Measurements from ENCODE around the gene EXOG. TPM values are rescaled to one million over a fixed set of nuclear protein-coding genes. Genes with fewer than 3 reads are reported as not detected.

EXOG gene
- polyA plus RNA-seq, 1 donor from 2014 or later, result 45.6 TPM

DNA sequence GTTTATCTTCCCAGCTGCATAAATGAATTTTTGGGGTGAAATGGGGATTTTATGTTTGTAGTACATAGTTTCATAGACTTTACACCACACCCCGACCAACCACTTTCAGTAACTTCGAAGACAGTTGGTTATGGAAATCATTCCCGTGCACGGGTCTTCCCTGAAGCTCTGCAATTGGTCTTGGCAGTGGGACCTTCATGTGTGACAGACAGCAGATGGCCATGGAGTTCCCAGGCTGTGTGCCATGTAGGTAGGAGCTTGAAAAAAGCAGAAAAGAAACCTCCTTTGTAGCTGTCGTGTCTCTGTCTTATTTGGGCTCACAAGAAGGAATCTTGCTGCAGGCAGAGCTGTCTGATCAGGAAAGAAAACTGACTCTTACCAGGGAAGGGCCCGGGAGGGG, 25.9 kb downstream of the EXOG start:
- Histone ChIP-seq H3K27ac (ENCODE audit: low read length) (no peak overlapping the region), H3K4me2 (ENCODE audit: low read length) (no peak overlapping the region), H3K9me3 (ENCODE audit: low read length) (no peaks in the 10 kb centered on the region), H3K36me3 (ENCODE audit: insufficient read depth, low read length) (peaks cover 16% of the 10 kb centered on the region), H3K27me3 (ENCODE audit: insufficient read depth, low read depth, low read length) (no peaks in the 10 kb centered on the region), H3K79me2 (replicated peaks; ENCODE audit: insufficient read depth, low read length) (no peaks in the 10 kb centered on the region), H2AFZ (ENCODE audit: low read depth, low read length) (no peak overlapping the region), H3F3A (ENCODE audit: insufficient read depth, low read length, poor library complexity, severe bottlenecking) (no peaks in the 10 kb centered on the region), H4K20me1 (ENCODE audit: insufficient read depth) (no peaks in the 10 kb centered on the region), H3K9me2 (ENCODE audit: insufficient read depth, low read length) (no peaks in the 10 kb centered on the region), H3K4me3 (ENCODE audit: low read length) (no peak overlapping the region), H3K9ac (ENCODE audit: low read length) (no peak overlapping the region)
- TF ChIP-seq, protein P1, sequence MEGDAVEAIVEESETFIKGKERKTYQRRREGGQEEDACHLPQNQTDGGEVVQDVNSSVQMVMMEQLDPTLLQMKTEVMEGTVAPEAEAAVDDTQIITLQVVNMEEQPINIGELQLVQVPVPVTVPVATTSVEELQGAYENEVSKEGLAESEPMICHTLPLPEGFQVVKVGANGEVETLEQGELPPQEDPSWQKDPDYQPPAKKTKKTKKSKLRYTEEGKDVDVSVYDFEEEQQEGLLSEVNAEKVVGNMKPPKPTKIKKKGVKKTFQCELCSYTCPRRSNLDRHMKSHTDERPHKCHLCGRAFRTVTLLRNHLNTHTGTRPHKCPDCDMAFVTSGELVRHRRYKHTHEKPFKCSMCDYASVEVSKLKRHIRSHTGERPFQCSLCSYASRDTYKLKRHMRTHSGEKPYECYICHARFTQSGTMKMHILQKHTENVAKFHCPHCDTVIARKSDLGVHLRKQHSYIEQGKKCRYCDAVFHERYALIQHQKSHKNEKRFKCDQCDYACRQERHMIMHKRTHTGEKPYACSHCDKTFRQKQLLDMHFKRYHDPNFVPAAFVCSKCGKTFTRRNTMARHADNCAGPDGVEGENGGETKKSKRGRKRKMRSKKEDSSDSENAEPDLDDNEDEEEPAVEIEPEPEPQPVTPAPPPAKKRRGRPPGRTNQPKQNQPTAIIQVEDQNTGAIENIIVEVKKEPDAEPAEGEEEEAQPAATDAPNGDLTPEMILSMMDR (IDR thresholded peaks at IDR 0.05; ENCODE audit: poor library complexity, severe bottlenecking), result no peak
- TF ChIP-seq POLR2AphosphoS5 (IDR thresholded peaks at IDR 0.05) (no peak), SMC3 (conservative IDR thresholded peaks at IDR 0.05; ENCODE audit: poor library complexity) (no peak), TAF1 (IDR thresholded peaks at IDR 0.05; ENCODE audit: low read depth) (no peak), MXI1 (conservative IDR thresholded peaks at IDR 0.05; ENCODE audit: poor library complexity, severe bottlenecking) (no peak), RAD21 (conservative IDR thresholded peaks at IDR 0.05) (no peak), EP300 (conservative IDR thresholded peaks at IDR 0.05; ENCODE audit: poor library complexity, severe bottlenecking) (no peak), EZH2 (IDR thresholded peaks at IDR 0.05; ENCODE audit: borderline replicate concordance, insufficient read depth, low read length, poor library complexity, severe bottlenecking) (no peak)
- TF ChIP-seq, protein P2, sequence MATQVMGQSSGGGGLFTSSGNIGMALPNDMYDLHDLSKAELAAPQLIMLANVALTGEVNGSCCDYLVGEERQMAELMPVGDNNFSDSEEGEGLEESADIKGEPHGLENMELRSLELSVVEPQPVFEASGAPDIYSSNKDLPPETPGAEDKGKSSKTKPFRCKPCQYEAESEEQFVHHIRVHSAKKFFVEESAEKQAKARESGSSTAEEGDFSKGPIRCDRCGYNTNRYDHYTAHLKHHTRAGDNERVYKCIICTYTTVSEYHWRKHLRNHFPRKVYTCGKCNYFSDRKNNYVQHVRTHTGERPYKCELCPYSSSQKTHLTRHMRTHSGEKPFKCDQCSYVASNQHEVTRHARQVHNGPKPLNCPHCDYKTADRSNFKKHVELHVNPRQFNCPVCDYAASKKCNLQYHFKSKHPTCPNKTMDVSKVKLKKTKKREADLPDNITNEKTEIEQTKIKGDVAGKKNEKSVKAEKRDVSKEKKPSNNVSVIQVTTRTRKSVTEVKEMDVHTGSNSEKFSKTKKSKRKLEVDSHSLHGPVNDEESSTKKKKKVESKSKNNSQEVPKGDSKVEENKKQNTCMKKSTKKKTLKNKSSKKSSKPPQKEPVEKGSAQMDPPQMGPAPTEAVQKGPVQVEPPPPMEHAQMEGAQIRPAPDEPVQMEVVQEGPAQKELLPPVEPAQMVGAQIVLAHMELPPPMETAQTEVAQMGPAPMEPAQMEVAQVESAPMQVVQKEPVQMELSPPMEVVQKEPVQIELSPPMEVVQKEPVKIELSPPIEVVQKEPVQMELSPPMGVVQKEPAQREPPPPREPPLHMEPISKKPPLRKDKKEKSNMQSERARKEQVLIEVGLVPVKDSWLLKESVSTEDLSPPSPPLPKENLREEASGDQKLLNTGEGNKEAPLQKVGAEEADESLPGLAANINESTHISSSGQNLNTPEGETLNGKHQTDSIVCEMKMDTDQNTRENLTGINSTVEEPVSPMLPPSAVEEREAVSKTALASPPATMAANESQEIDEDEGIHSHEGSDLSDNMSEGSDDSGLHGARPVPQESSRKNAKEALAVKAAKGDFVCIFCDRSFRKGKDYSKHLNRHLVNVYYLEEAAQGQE (IDR thresholded peaks at IDR 0.05; ENCODE audit: borderline replicate concordance), result no peak

DNA sequence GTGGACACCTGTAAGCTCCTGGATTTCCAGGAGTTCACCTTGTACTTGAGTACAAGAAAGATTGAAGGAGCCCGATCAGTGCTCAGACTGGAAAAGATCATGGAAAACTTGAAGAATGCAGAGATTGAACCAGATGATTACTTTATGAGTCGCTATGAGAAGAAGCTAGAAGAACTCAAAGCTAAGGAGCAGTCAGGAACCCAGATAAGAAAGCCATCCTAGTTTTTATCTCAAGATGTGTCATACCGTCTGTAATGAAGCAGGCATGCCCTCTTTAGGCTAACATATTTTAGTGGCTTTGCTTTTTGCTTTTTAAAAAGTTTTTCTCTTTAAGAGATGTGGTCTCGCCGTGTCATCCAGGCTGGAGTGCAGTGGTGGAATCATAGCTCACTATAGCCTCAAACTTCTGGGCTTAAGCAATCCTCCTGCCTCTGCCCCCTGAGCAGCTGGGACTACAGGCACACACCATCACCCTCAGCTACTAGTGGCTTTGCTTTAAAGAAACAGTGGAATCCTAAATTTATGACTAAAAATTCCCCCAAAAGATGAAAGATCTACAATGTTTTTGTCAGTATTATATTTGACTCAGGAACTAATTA, 28.1 kb downstream of the EXOG start:
- no peaks in the 10 kb centered on the region for H3K9me3 ChIP-seq (ENCODE audit: low read length)
- peaks cover 7% of the 10 kb centered on the region for H3K36me3 ChIP-seq (ENCODE audit: insufficient read depth, low read length)
- no peaks in the 10 kb centered on the region for H3K79me2 ChIP-seq (replicated peaks; ENCODE audit: insufficient read depth, low read length)
- H3K4me3 ChIP-seq (ENCODE audit: low read length), result no peak overlapping the region
- no peak overlapping the region for H3K4me2 ChIP-seq (ENCODE audit: low read length)
- no peak overlapping the region for H2AFZ ChIP-seq (ENCODE audit: low read depth, low read length)
- no peaks in the 10 kb centered on the region for H3F3A ChIP-seq (ENCODE audit: insufficient read depth, low read length, poor library complexity, severe bottlenecking)
- no peak overlapping the region for H3K27ac ChIP-seq (ENCODE audit: low read length)
- TF ChIP-seq, protein P1 (IDR thresholded peaks at IDR 0.05; ENCODE audit: poor library complexity, severe bottlenecking), result no peak
- no peak for TF ChIP-seq POLR2AphosphoS5 (IDR thresholded peaks at IDR 0.05)
- H3K9ac ChIP-seq (ENCODE audit: low read length), result no peak overlapping the region
- H3K9me2 ChIP-seq (ENCODE audit: insufficient read depth, low read length), result no peaks in the 10 kb centered on the region
- no peaks in the 10 kb centered on the region for H3K27me3 ChIP-seq (ENCODE audit: insufficient read depth, low read depth, low read length)
- no peaks in the 10 kb centered on the region for H4K20me1 ChIP-seq (ENCODE audit: insufficient read depth)
